Stimulated activated CD4-positive, alpha-beta T cell treated with anti-CD3 and anti-CD28 coated beads, Interleukin-4, amount 100 ng/mL, for 4 hours (primary cell): ENCODE data around the gene CCDC13.
"Not testable (repeated sequence)": the region's sequence is repeated elsewhere in the genome, so short reads cannot be mapped to it uniquely, and the experiment has no call there.

ENCODE experiments used
- DNase-seq, 2 experiments: peaks; one replicate each; pipeline ENCODE4 v3.0.0-alpha.2; 2020

Gene CCDC13

GRCh38 chr3:42772670-42773408, at the start of gene CCDC13:
Gene CCDC13, minus strand, starts transcription at chr3:42773253. Its CDS starts 14,908 bp downstream, at chr3:42758345.
- DNase-seq = peak; percentile 83 to 87

- no peak for DNase-seq
Measured at GRCh38 chr3:42822828-42823227, 49.8 kb upstream of the CCDC13 start.

GRCh38 chr3:42820746-42821051, 47.6 kb upstream of the CCDC13 start:
- no peak for DNase-seq

- no peak for DNase-seq
Measured at GRCh38 chr3:42819351-42819965, 46.4 kb upstream of the CCDC13 start.

- DNase-seq = no peak
Measured at GRCh38 chr3:42815826-42816225, 42.8 kb upstream of the CCDC13 start.

GRCh38 chr3:42814914-42815507, 42.0 kb upstream of the CCDC13 start:
- no peak for DNase-seq

- no peak for DNase-seq
Measured at GRCh38 chr3:42814246-42814645, 41.2 kb upstream of the CCDC13 start.

- DNase-seq = not testable (repeated sequence)
Measured at GRCh38 chr3:42811118-42811883, 38.2 kb upstream of the CCDC13 start.

- DNase-seq = not testable (repeated sequence)
Measured at GRCh38 chr3:42810706-42811105, 37.7 kb upstream of the CCDC13 start.

GRCh38 chr3:42809202-42809601, 36.1 kb upstream of the CCDC13 start, which contains the start of gene ACKR2:
Gene ACKR2, plus strand, starts transcription at chr3:42809445. Its CDS starts 55,058 bp downstream, at chr3:42864503.
- DNase-seq = no peak

- DNase-seq = no peak
Measured at GRCh38 chr3:42807929-42808328, 34.9 kb upstream of the CCDC13 start.

GRCh38 chr3:42805141-42805821, 32.2 kb upstream of the CCDC13 start:
- no peak for DNase-seq

GRCh38 chr3:42804831-42805132, 31.7 kb upstream of the CCDC13 start:
- peak in 1 of 2 experiments; percentile 3 for DNase-seq

- peak; percentile 91 to 93 for DNase-seq
Measured at GRCh38 chr3:42804106-42804830, 31.2 kb upstream of the CCDC13 start, which contains the start of gene HIGD1A. Gene HIGD1A, minus strand, starts transcription at chr3:42804490. Its CDS starts 10,237 bp downstream, at chr3:42794253.

GRCh38 chr3:42803414-42804105, 30.5 kb upstream of the CCDC13 start:
- peak; percentile 7 to 32 for DNase-seq

- no peak for DNase-seq
Measured at GRCh38 chr3:42802876-42803413, 29.9 kb upstream of the CCDC13 start.

GRCh38 chr3:42801784-42802183, 28.7 kb upstream of the CCDC13 start:
- DNase-seq = no peak

- no peak for DNase-seq
Measured at GRCh38 chr3:42801048-42801620, 28.1 kb upstream of the CCDC13 start.

- DNase-seq = no peak
Measured at GRCh38 chr3:42800251-42800650, 27.2 kb upstream of the CCDC13 start.

GRCh38 chr3:42799376-42799775, 26.3 kb upstream of the CCDC13 start:
- no peak for DNase-seq
